Testis (tissue), 2 donors: ENCODE data around the gene ELFN2.

Source experiments
- POLR2A ChIP-seq: fragments of 450-650 bp; IDR thresholded peaks from one replicate; pipeline ENCODE4 v1.6.1; 2017; ENCODE audit warnings: antibody characterized with exemption, mild to moderate bottlenecking, moderate library complexity
- TF ChIP-seq, protein P1 (sequence below), 3 experiments: fragments of 450-650 bp in 2 of 3; fragments of 200-600 bp in 1 of 3; sonication (generic) in 1 of 3; IDR thresholded peaks; one replicate each; pipeline ENCODE4 v1.5.1; 2016 to 2019; ENCODE audit warnings: antibody characterized with exemption in 3 of 3, mild to moderate bottlenecking in 2 of 3, moderate library complexity in 1 of 3

DNA sequence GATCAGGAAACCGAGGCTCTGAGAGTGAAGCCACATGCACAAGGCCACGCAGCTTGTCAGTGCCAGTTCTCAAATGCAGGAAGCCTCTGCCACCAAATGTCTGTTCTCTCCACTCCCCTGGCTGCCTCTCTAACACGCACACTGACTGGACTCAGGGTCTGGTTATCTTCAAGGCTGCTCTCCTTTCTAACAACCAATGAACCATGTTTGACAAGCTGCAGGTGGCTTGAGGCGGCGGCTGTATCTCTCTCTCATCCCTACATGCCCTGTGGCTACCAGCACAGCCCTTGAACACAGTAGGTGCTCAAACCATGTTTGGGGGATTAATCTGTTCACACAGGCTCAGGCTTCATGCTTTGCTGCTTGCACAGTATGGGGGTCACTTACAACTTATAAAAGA is 35.2 kb upstream of the ELFN2 start:
- no peak for TF ChIP-seq POLR2A
- TF ChIP-seq, protein P1, sequence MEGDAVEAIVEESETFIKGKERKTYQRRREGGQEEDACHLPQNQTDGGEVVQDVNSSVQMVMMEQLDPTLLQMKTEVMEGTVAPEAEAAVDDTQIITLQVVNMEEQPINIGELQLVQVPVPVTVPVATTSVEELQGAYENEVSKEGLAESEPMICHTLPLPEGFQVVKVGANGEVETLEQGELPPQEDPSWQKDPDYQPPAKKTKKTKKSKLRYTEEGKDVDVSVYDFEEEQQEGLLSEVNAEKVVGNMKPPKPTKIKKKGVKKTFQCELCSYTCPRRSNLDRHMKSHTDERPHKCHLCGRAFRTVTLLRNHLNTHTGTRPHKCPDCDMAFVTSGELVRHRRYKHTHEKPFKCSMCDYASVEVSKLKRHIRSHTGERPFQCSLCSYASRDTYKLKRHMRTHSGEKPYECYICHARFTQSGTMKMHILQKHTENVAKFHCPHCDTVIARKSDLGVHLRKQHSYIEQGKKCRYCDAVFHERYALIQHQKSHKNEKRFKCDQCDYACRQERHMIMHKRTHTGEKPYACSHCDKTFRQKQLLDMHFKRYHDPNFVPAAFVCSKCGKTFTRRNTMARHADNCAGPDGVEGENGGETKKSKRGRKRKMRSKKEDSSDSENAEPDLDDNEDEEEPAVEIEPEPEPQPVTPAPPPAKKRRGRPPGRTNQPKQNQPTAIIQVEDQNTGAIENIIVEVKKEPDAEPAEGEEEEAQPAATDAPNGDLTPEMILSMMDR (IDR thresholded peaks at IDR 0.05): no peak
